NCI-H187 treated with DMSO at 0.1 percent for 48 hours (cell line): ENCODE measurements around the gene TSTD2.
"Not testable (repeated sequence)": the region's sequence is repeated elsewhere in the genome, so short reads cannot be mapped to it uniquely, and the experiment has no call there.

Experiments used
- DNase-seq: peaks from one replicate; lab custom pipeline; 2025; lab: John Stamatoyannopoulos, UW

The TSTD2 gene

DNA sequence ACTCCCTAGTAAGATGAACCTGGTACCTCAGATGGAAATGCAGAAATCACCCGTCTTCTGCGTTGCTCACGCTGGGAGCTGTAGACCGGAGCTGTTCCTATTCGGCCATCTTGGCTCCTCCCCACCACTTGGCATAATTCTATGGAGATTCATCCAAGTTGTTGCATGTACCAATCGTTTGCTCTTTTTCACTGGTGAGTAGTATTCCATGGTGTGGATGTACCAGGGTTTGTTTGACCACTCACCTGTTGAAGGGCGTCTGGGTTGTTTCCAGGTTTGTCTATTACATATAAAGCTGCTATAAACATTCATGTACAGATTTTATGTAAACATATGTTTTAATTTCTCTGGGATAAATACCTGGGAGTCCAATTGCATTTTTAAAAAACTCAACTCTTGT is 46.3 kb downstream of the TSTD2 start:
- DNase-seq, result not testable (repeated sequence)

DNA sequence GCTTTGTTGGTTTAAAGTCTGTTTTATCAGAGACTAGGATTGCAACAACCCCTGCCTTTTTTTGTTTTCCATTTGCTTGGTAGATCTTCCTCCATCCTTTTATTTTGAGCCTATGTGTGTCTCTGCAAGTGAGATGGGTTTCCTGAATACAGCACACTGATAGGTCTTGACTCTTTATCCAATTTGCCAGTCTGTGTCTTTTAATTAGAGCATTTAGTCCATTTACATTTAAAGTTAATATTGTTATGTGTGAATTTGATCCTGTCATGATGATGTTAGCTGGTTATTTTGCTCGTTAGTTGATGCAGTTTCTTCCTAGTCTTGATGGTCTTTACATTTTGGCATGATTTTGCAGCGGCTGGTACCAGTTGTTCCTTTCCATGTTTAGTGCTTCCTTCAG is 48.4 kb downstream of the TSTD2 start:
- not testable (repeated sequence) for DNase-seq

DNA sequence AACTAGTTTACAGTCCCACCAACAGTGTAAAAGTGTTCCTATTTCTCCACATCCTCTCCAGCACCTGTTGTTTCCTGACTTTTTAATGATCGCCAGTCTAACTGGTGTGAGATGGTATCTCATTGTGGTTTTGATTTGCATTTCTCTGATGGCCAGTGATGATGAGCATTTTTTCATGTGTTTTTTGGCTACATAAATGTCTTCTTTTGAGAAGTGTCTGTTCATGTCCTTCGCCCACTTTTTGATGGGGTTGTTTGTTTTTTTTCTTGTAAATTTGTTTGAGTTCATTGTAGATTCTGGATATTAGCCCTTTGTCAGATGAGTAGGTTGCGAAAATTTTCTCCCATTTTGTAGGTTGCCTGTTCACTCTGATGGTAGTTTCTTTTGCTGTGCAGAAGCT is 51.6 kb downstream of the TSTD2 start:
- not testable (repeated sequence) for DNase-seq

- no peak for DNase-seq
Measured at GRCh38 chr9:97579914-97580313, 53.3 kb downstream of the TSTD2 start.

DNA sequence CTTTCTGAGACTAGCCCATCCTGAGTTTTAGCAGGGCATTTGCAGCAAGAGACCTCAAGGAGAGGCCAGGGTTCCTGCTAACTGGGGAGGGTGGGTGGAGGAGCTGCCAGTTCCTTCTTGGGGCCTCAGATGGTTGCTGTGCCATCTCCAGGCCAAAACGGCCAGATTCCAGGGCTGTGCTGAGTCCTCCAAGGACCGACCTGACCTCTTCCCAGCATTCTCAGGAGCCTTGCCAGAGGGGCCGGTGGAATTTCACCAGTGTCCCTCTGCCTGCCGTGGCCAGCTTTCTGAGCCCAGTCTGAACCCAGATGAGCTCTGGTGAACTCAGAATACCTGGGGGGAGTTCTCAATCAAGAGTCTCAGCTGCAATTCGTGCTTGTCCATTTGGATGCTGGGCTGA is 54.3 kb downstream of the TSTD2 start:
- DNase-seq, result no peak

- no peak for DNase-seq
Measured at GRCh38 chr9:97577051-97577450, 56.1 kb downstream of the TSTD2 start.

DNA sequence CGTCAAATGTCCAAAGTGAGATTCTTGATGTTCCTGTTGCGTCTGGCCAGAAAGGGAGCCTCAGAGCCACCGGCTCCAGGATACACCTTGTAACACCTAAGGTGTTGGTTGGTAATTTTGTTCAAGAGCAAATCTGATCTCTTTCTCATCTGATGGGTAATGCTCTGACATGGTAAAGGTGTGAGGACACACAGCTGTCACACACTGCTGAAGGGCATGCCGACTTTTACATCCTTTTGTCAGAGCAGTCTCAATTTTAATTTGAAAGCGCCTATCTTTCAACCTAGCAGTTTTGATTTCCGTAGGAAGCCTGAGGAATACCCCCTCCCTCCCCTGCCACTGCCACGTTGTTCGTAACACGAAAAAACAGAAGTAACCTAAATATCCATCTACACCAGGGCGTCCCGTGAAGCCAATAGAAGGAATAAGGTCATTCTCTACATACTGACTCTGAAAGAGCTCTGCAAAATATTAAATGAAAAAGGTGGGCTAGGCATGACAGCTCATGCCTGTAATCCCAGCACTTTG is 57.4 kb downstream of the TSTD2 start:
- DNase-seq, result no peak

DNA sequence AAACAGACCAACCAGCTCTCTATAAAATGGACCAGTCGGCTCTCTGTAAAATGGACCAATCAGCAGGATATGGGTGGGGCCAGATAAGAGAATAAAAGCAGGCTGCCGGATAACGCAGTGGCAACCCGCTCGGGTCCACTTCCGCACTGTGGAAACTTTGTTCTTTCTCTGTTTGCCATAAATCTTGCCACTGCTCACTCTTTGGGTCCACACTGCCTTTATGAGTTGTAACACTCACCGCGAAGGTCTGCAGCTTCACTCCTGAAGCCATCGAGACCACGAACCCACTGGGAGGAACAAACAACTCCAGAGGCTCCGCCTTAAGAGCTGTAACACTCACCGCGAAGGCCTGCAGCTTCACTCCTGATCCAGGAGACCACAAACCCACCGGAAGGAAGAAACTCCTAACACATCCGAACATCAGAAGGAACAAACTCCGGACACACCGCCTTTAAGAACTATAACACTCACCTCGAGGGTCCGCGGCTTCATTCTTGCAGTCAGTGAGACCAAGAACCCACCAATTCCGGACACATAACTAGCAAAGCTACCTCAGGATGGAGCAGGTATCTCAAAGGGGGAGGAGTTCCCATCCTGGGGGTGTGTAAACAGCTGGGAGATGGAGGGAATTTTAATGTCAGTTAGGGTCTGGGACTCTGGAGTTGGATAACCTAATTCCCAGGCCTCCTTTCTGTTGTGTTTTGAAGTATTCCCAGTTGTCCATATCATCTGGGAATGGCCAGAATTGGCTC is 58.1 kb downstream of the TSTD2 start:
- DNase-seq, result not testable (repeated sequence)

GRCh38 chr9:97574101-97574571 is 59.0 kb downstream of the TSTD2 start:
- DNase-seq, result not testable (repeated sequence)

- DNase-seq, result no peak
Measured at GRCh38 chr9:97573482-97574073, 59.6 kb downstream of the TSTD2 start.

DNA sequence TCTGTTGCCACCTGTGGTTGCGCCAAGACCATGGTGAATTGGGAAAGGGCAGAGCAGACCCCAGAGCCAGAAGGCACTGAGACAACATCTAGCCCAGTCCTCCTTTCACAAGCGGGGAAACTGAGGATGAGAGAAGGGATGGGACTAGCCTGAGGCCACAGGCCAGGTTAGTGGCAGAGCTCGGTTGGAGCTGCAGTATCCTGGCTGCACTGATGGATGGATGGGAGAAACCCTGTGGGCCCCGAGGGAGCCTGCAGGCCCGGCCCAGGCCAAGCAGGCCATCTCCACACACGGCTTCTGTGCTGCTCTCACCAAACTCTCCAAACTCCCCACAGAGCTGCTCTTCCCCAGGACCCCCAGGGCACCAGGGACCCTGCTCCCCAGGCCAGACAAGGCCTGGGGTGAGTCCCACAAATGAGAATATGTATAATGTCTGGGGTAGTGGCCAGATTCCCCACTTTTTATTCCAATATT is 60.2 kb downstream of the TSTD2 start:
- DNase-seq, result no peak

GRCh38 chr9:97572196-97572891 is 60.8 kb downstream of the TSTD2 start:
- no peak for DNase-seq

DNA sequence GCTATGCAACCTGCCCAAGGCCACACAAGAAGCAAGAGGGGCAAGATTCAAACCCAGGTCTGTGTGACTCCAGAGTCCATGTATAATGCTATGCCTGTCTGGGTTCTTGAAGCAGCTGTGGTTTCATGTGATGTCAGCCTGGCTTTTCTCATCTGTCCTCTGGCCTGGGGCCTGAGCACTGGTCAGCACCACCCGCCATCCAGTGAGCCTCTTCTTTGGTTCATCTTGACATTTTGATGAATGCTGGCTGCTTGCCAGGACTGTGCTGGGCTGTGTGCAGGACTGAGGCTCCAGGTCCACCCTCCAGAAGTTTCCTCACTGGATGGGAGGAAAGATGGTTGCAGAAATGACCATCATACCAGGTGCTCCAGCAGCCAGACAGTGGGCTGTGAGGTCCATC is 61.5 kb downstream of the TSTD2 start:
- no peak for DNase-seq

DNA sequence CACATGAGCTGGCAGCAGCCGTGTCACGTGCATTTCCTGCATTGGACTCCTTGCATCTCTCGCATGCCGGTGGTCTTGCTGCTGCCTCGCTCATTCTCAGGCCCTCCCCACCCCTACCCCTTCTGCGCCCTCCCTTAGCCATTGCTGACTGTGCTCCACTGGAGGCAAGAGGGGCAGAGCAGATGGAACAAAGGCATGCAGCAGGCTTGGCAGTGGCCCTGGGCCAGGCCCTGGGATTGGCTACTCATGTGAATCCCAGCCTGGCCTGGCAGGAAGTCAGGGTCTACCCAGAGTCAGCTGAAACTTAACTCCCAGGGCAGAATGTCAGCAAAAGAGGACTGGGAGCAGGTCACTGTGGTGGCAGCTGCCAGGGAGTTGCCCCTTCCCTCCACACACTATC is 62.3 kb downstream of the TSTD2 start:
- DNase-seq, result no peak

DNA sequence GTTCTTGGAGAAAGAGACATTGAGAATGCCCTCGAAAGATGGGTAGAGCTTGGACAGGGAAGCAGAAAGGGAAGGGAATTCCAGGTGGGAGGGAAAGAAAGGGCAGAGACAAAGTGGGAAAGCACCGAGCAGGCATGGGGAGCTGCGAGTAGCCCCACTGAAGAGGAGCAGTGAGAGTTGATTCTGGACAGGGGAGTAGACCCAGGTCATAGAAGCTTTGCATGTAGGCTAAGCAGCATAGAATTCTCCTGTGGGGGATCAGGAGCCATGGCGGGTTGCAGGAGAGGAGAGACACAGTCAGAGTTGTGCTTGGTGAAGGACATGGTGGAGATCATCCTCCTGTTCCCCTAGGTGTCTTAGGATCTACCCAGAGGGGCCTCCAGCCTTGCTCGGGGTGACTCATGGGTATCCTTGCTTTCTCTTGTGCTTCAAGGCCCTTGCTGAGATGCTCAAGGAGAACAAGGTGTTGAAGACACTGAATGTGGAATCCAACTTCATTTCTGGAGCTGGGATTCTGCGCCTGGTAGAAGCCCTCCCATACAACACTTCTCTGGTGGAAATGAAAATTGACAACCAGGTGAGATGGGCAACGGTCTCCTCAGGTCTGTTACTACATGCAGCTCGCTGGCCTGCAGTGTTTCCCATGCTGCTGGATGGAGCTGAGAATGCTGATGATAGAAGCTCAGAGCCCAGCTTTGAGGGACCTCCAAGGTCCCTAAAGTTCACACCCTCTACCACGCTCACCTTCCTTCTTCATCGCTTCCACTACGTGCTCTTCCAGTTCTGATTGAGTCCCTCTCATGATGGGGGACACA is 64.5 kb downstream of the TSTD2 start:
- no peak for DNase-seq

- DNase-seq, result no peak
Measured at GRCh38 chr9:97567894-97568202, 65.3 kb downstream of the TSTD2 start.

DNA sequence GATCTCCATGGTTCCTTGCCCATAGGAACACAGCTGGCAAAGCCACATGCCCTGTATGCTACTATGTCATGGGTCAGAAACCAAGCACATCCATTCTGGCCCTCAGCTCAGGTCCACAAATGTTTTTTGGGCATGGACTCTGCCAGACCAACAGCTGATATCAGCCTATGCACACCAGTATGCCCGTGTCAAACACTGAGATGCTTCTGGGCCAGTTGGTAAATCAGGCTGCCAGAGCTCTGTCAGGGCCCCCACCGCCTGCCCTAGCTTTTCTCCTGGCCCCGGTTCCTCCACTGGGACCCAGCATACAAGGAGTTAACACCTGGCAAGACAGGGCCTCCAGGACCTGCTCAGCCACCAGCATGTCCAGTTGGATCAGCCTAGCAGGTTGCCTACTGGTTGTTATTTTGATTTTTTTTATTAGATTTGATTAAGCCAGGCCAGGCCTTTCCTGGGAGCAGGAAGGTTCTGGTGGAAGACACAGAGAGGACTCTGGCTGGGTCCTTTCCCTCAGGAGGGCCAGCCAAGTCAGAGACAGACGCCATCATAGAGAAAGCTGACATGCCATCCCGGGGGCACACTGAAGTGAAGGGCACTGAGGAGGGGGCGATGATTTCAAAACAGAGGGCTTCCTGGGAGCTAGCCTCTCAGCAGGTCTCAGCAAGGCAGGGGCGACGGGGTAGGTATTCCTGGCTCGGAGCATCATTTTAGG is 65.8 kb downstream of the TSTD2 start:
- no peak for DNase-seq

DNA sequence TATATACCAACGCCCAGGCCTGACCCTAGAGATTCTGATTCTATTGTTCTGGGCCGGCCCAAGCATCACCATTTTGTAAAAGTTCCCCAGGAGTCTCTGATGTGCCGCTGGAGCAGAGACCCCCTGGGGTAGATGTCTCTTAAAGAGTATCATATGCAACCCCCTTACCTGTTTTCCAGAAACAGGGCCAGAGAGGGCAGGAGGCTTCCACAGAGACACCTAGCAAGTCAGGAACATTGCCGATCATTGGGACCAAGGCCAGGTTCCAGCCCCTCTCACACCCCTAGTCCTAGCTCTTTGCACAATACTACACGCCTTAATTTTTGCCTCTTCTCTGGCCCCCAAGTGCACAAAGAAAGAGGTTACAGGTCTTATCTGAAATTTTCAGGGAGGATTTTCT is 67.9 kb downstream of the TSTD2 start:
- DNase-seq, result no peak

DNA sequence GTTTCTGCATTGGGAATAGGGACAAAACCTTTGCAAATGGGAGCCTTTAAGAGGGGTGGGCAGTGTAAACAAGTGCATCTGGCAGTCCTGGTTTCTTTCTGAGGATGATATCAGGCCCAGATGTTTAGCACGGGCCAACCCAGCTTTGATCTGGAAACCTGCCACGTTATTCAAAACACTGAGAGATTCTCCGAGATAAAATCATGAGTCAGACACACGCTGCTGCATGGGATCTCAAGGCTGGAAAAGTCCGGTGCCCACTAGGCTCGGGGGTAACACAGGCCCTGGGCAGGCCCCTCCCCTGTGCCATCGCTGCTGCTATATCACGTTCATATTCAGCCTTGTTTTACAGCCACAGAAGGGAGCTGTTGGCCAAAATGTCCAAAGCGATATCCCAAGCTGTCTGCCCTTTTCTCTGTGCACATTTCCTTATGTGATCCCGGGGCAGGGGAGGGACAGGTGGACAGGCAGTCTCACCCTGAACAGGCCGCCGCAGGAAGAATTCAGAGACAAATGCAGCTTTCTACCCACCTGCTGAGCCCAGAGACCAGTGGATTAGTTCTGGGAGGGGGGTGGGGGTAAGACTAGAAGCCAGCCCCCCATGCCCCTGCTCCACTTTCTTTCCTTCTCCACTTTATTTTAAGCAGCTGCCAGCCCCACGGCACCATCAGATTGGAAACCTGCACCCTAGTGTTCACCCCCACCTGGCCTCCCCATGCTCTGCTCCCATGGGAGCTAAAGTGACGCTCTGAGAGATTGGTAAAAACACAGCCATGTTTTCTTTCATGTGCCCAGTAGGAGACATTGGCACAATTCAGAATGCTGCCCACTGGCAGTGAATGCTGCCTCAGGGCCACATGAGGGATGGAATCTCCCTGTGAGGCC is 68.6 kb downstream of the TSTD2 start:
- no peak for DNase-seq

GRCh38 chr9:97563458-97564135 is 69.6 kb downstream of the TSTD2 start:
- no peak for DNase-seq
